Thyroid gland (tissue), 4 donors: Measurements from ENCODE around the gene MTUS2. TPM values are rescaled to one million over a fixed set of nuclear protein-coding genes. Genes with fewer than 3 reads are reported as not detected.

Experiments used
- DNase-seq, 2 donors: peaks; one replicate each; pipeline ENCODE4 v3.0.0-alpha.2; 2019
- H3K27ac ChIP-seq, 3 donors: fragments of 200-600 bp; sonication (generic); 1 replicate in 2 of 3; 2 replicates in 1 of 3; pipeline ENCODE4 v1.5.1; 2016 to 2019; ENCODE audit warnings: mild to moderate bottlenecking in 1 of 3, moderate library complexity in 1 of 3
- H3K27me3 ChIP-seq: fragments of 200-600 bp; sonication (generic); one replicate; pipeline ENCODE4 v1.5.1; 2019
- H3K36me3 ChIP-seq, 2 donors: fragments of 200-600 bp; sonication (generic); one replicate each; pipeline ENCODE4 v1.5.1; 2016 to 2019
- H3K4me1 ChIP-seq, 2 donors: fragments of 200-600 bp; sonication (generic); one replicate each; pipeline ENCODE4 v1.5.1; 2017 to 2019
- H3K4me3 ChIP-seq, 3 donors: fragments of 200-600 bp; sonication (generic); replicated peaks in 1 of 3; 1 replicate in 2 of 3; 2 replicates in 1 of 3; pipeline ENCODE4 v1.5.1; 2016; ENCODE audit warnings: mild to moderate bottlenecking in 1 of 3
- H3K9me3 ChIP-seq: fragments of 200-600 bp; sonication (generic); one replicate; pipeline ENCODE4 v1.5.1; 2017
- CTCF ChIP-seq, 6 experiments: fragments of 200-600 bp in 3 of 6; fragments of 450-650 bp in 3 of 6; sonication (generic) in 3 of 6; IDR thresholded peaks; one replicate each; pipeline ENCODE4 v1.5.1; 2016 to 2019; ENCODE audit warnings: antibody characterized with exemption in 6 of 6, mild to moderate bottlenecking in 2 of 6, inconsistent platforms in 1 of 6, moderate library complexity in 1 of 6
- POLR2A ChIP-seq, 2 donors: fragments of 450-650 bp; IDR thresholded peaks; one replicate each; pipeline ENCODE4 v1.6.1; 2017; ENCODE audit warnings: antibody characterized with exemption in 2 of 2, mild to moderate bottlenecking in 2 of 2, moderate library complexity in 1 of 2
- WGBS, 2 donors: methylation state at CpG; one replicate each; pipeline ENCODE4 v1.1.5; 2017; 5-methylcytosine and 5-hydroxymethylcytosine counted together
- intact Hi-C: fragments of 100-400 bp; cut with DNase I; formaldehyde crosslinking; loops from one replicate; pipeline ENCODE4 v1.15.1; 2023
- total RNA-seq, 4 donors: library from RNA; depleted of rRNA; stranded (reverse); fragments of >200 nt; gene quantifications; one replicate each; pipeline ENCODE4 v1.2.3, GENCODE V29; 2016

The MTUS2 gene
- total RNA-seq, 4 donors from 2014 or later, result 0.98 to 1.5 (median 1.1) TPM

- Histone ChIP-seq H3K9me3 (no peaks in the 10 kb centered on the region), H3K27me3 (no peaks in the 10 kb centered on the region)
Measured at GRCh38 chr13:28889086-28889732, 69.1 kb downstream of the MTUS2 start.

GRCh38 chr13:28890712-28891111, 70.6 kb downstream of the MTUS2 start:
- H3K4me3 ChIP-seq, result no peak overlapping the region
- H3K4me1 ChIP-seq, result no peaks in the 10 kb centered on the region
- H3K27me3 ChIP-seq, result no peaks in the 10 kb centered on the region
- no peaks in the 10 kb centered on the region for H3K36me3 ChIP-seq
- no peak overlapping the region for H3K27ac ChIP-seq
- 53 to 60% methylated on average over 3 of the region's 3 CpGs for WGBS, 2 donors
- no peaks in the 10 kb centered on the region for H3K9me3 ChIP-seq
- no peak for TF ChIP-seq POLR2A (IDR thresholded peaks at IDR 0.05)
- no peak for TF ChIP-seq CTCF (IDR thresholded peaks at IDR 0.05)
- DNase-seq, result no peak
- intact Hi-C loops, result no loop called here

More at GRCh38 chr13:28889086-28889732, 69.1 kb downstream of the MTUS2 start:
- TF ChIP-seq POLR2A (IDR thresholded peaks at IDR 0.05) (no peak), CTCF (IDR thresholded peaks at IDR 0.05) (no peak)
- intact Hi-C loops, result no loop called here
- no peak for DNase-seq
- Histone ChIP-seq H3K36me3 (no peaks in the 10 kb centered on the region), H3K27ac (no peak overlapping the region), H3K4me1 (no peaks in the 10 kb centered on the region), H3K4me3 (no peak overlapping the region)
- WGBS, 2 donors, result 64 to 71% methylated on average over 6 of the region's 6 CpGs

- TF ChIP-seq POLR2A (IDR thresholded peaks at IDR 0.05) (no peak), CTCF (IDR thresholded peaks at IDR 0.05) (no peak)
- no peak for DNase-seq
- Histone ChIP-seq H3K27ac (no peak overlapping the region), H3K4me1 (no peaks in the 10 kb centered on the region), H3K36me3 (no peaks in the 10 kb centered on the region), H3K9me3 (no peaks in the 10 kb centered on the region), H3K4me3 (no peak overlapping the region), H3K27me3 (no peaks in the 10 kb centered on the region)
- intact Hi-C loops, result no loop called here
- WGBS, 2 donors, result 95 to 98% methylated on average over 2 of the region's 2 CpGs
Measured at GRCh38 chr13:28918030-28918429, 97.9 kb downstream of the MTUS2 start.

- WGBS, 2 donors, result 62 to 67% methylated on average over 6 of the region's 6 CpGs
- DNase-seq, result no peak
- H3K36me3 ChIP-seq, result no peaks in the 10 kb centered on the region
- no peak overlapping the region for H3K27ac ChIP-seq
- H3K9me3 ChIP-seq, result no peaks in the 10 kb centered on the region
- intact Hi-C loops, result no loop called here
- H3K4me1 ChIP-seq, result no peaks in the 10 kb centered on the region
- TF ChIP-seq CTCF (IDR thresholded peaks at IDR 0.05) (no peak), POLR2A (IDR thresholded peaks at IDR 0.05) (no peak)
- H3K27me3 ChIP-seq, result no peaks in the 10 kb centered on the region
- H3K4me3 ChIP-seq, result no peak overlapping the region
Measured at GRCh38 chr13:28922341-28922740, 102.2 kb downstream of the MTUS2 start.

- Histone ChIP-seq H3K4me3 (no peak overlapping the region), H3K4me1 (no peaks in the 10 kb centered on the region), H3K36me3 (no peaks in the 10 kb centered on the region), H3K27me3 (no peaks in the 10 kb centered on the region), H3K9me3 (no peaks in the 10 kb centered on the region), H3K27ac (no peak overlapping the region)
- no peak for TF ChIP-seq POLR2A (IDR thresholded peaks at IDR 0.05)
- no peak for TF ChIP-seq CTCF (IDR thresholded peaks at IDR 0.05)
- no peak for DNase-seq
- intact Hi-C loops, result no loop called here
- WGBS, 2 donors, result 81 to 89% methylated on average over 2 of the region's 2 CpGs
Measured at GRCh38 chr13:28935104-28935503, 115.0 kb downstream of the MTUS2 start.
